ENCODE results near the gene CASK. TPM values are rescaled to one million over a fixed set of nuclear protein-coding genes. Genes with fewer than 3 reads are reported as not detected.

Gene CASK
- total and polyA plus RNA-seq, 9 of the 15 experiments (the other 6 are each of a cell fraction or from before 2014, with no cell fraction given): 1.3 to 7.4 (median 5.2) TPM

- TF ChIP-seq, protein P1, sequence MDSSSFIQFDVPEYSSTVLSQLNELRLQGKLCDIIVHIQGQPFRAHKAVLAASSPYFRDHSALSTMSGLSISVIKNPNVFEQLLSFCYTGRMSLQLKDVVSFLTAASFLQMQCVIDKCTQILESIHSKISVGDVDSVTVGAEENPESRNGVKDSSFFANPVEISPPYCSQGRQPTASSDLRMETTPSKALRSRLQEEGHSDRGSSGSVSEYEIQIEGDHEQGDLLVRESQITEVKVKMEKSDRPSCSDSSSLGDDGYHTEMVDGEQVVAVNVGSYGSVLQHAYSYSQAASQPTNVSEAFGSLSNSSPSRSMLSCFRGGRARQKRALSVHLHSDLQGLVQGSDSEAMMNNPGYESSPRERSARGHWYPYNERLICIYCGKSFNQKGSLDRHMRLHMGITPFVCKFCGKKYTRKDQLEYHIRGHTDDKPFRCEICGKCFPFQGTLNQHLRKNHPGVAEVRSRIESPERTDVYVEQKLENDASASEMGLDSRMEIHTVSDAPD (CRISPR knock-in tag; IDR thresholded peaks at IDR 0.05): no peak
- TF ChIP-seq MYNN (IDR thresholded peaks at IDR 0.05) (0 out of 2 replicates have a peak, but pooled peaks have one; percentile 22), MYNN (CRISPR knock-in tag; IDR thresholded peaks at IDR 0.05) (no peak), LEF1 (IDR thresholded peaks at IDR 0.05) (peak; percentile 54; the same call in 1 of the 2 replicates), HEY1 (CRISPR knock-in tag; IDR thresholded peaks at IDR 0.05; ENCODE audit: borderline replicate concordance) (no peak), E2F1 (CRISPR knock-in tag; IDR thresholded peaks at IDR 0.05) (no peak), DPF2 (IDR thresholded peaks at IDR 0.05) (peak; percentile 77), SOX6 (IDR thresholded peaks at IDR 0.05) (peak; percentile 83), KLF13 (tag; IDR thresholded peaks at IDR 0.05; ENCODE audit: borderline replicate concordance, low read depth) (no peak), RBM34 (IDR thresholded peaks at IDR 0.05; ENCODE audit: borderline replicate concordance, insufficient read depth, low read length) (no peak), ZNF311 (CRISPR knock-in tag; IDR thresholded peaks at IDR 0.05) (no peak)
- TF ChIP-seq, protein P2, sequence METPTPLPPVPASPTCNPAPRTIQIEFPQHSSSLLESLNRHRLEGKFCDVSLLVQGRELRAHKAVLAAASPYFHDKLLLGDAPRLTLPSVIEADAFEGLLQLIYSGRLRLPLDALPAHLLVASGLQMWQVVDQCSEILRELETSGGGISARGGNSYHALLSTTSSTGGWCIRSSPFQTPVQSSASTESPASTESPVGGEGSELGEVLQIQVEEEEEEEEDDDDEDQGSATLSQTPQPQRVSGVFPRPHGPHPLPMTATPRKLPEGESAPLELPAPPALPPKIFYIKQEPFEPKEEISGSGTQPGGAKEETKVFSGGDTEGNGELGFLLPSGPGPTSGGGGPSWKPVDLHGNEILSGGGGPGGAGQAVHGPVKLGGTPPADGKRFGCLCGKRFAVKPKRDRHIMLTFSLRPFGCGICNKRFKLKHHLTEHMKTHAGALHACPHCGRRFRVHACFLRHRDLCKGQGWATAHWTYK (CRISPR knock-in tag; IDR thresholded peaks at IDR 0.05): no peak
These were observed 32.7 kb upstream of the CASK start (continued) for GRCh38 chrX:41956027-41956426.
